NCI-H510A treated with DMSO at 0.1 percent for 48 hours (cell line): ENCODE results near the gene MAP4K3.
"Not testable (repeated sequence)": the region's sequence is repeated elsewhere in the genome, so short reads cannot be mapped to it uniquely, and the experiment has no call there.

Experiments
- DNase-seq: peaks from one replicate; lab custom pipeline; 2025; lab: John Stamatoyannopoulos, UW

MAP4K3 gene

GRCh38 chr2:39408351-39409136 is 28.5 kb downstream of the MAP4K3 start:
- no peak for DNase-seq

GRCh38 chr2:39407516-39408296 is 29.4 kb downstream of the MAP4K3 start:
- DNase-seq: no peak

- no peak for DNase-seq
Measured at GRCh38 chr2:39405364-39405763, 31.7 kb downstream of the MAP4K3 start.

- DNase-seq: no peak
Measured at GRCh38 chr2:39403311-39403710, 33.8 kb downstream of the MAP4K3 start.

- DNase-seq: no peak
Measured at GRCh38 chr2:39401319-39401718, 35.8 kb downstream of the MAP4K3 start.

GRCh38 chr2:39399570-39399969 is 37.5 kb downstream of the MAP4K3 start:
- no peak for DNase-seq

- no peak for DNase-seq
Measured at GRCh38 chr2:39395313-39395712, 41.8 kb downstream of the MAP4K3 start.

- no peak for DNase-seq
Measured at GRCh38 chr2:39394516-39394961, 42.5 kb downstream of the MAP4K3 start.

GRCh38 chr2:39392672-39393071 is 44.4 kb downstream of the MAP4K3 start:
- no peak for DNase-seq

- DNase-seq: no peak
Measured at GRCh38 chr2:39390216-39390615, 46.9 kb downstream of the MAP4K3 start.

- no peak for DNase-seq
Measured at GRCh38 chr2:39386064-39386463, 51.0 kb downstream of the MAP4K3 start.

- no peak for DNase-seq
Measured at GRCh38 chr2:39385172-39385571, 51.9 kb downstream of the MAP4K3 start.

GRCh38 chr2:39384071-39384470 is 53.0 kb downstream of the MAP4K3 start:
- DNase-seq: not testable (repeated sequence)

GRCh38 chr2:39383146-39383545 is 53.9 kb downstream of the MAP4K3 start:
- DNase-seq: no peak

- DNase-seq: no peak
Measured at GRCh38 chr2:39381653-39382052, 55.4 kb downstream of the MAP4K3 start.

- DNase-seq: no peak
Measured at GRCh38 chr2:39380525-39381150, 56.4 kb downstream of the MAP4K3 start.

GRCh38 chr2:39379643-39380524 is 57.2 kb downstream of the MAP4K3 start:
- DNase-seq: peak; percentile 72

GRCh38 chr2:39378968-39379367 is 58.1 kb downstream of the MAP4K3 start:
- no peak for DNase-seq

GRCh38 chr2:39377226-39377939 is 59.7 kb downstream of the MAP4K3 start:
- DNase-seq: no peak

- no peak for DNase-seq
Measured at GRCh38 chr2:39375917-39376316, 61.2 kb downstream of the MAP4K3 start.

- DNase-seq: no peak
Measured at GRCh38 chr2:39373181-39373802, 63.8 kb downstream of the MAP4K3 start.
